SK-N-MC (cell line): Measurements from ENCODE around the gene PCSK5.

Experiments used
- EZH2 ChIP-seq: fragments of 200-600 bp; sonication (generic); IDR thresholded peaks from one replicate; pipeline ENCODE4 v1.6.1; 2017; ENCODE audit warnings: antibody characterized with exemption
- FOXP2 ChIP-seq: optimal IDR thresholded peaks from 2 replicates; pipeline ENCODE3; 2011; ENCODE audit warnings: mild to moderate bottlenecking, moderate library complexity; ENCODE audit not compliant: insufficient read depth; ENCODE audit errors: extremely low read length, control extremely low read depth
- POLR2AphosphoS5 ChIP-seq: IDR thresholded peaks from 2 replicates; pipeline ENCODE4 v1.6.1; 2012; ENCODE audit warnings: mild to moderate bottlenecking, low read depth, low read length, borderline replicate concordance

GRCh38 chr9:75993434-75993833 lies 103.0 kb downstream of the PCSK5 start:
- TF ChIP-seq EZH2 = no peak
- no peak for TF ChIP-seq POLR2AphosphoS5
- no peak for TF ChIP-seq FOXP2
